ENCODE results near the gene LSAMP.
"Not testable (repeated sequence)": the region's sequence is repeated elsewhere in the genome, so short reads cannot be mapped to it uniquely, and the experiment has no call there.

The LSAMP gene

DNA sequence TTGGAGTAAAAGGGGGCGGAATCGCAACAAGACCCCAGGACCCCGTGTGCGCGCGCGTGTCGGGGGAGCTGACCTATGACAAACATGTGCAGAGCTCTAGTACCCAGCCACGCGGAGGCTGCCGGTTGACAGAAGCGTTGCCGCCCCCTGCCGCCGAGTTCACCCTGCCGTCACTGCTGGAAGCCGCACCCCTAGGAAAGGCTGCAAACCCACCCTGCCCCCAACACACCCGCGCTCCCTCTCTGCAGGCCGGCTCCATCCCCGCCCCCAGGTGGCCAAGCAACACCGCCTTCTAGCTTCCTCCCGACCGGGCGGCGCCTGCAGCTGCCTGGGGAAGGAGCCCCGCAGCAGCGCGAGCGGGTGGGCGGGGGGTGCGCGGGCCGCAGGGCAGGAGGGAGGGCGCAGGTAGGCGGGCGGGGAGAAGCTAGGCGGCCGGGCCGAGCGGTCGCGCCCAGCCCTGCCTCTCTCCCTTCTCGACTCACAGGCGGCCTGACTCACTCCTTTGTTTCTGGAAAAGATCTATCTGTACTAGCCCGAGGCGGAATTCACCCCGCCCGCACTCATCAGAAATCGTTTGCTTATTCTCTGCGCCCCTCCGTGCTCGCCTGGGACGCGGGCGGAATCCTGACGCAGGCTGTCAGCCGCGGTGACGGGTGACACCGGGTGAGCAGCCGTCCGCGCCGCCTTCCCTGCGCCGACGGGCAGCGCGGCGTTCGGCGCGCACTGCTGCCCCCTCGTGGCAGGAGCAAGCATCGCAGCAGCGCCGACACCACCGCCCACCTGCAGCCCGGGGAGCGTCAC, 661.1 kb downstream of the LSAMP start:
- peak; percentile 99 for DNase-seq

DNA sequence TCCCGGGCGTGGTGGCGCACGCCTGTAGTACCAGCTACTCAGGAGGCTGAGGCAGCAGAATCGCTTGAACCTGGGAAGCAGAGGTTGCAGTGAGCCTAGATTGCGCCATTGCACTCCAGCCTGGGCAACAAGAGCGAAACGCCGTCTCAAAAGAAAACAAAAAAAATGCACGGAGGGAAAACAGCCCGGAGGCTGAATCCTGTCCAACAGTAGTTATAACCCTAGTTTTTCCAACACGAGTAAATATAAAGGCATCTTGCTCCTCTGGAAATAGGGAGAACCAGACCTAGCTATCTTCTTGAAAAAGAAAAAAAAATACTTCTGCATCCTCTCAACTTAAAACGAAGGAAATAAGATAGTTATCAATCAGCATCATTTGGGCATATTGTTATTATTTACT, 661.9 kb downstream of the LSAMP start:
- DNase-seq: not testable (repeated sequence)

DNA sequence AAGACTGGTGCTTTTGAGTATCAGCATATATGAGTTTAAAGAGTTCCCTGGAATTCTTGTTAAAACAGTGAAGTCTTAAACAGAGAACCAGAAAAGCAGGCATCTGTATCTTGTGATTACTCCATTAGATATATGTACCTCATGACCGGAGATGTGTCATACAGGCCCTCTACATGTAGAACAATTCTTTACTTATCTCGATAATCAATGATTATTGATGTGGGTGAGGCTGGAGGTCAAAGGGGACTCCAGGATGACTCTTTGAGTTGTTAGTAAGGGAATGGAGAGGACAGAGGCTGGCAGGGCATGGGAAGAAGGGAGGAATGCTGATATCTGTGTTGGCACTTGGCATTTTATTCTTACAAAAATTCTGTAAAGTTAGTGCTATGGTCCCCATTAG, 666.3 kb downstream of the LSAMP start:
- no peak for DNase-seq

DNA sequence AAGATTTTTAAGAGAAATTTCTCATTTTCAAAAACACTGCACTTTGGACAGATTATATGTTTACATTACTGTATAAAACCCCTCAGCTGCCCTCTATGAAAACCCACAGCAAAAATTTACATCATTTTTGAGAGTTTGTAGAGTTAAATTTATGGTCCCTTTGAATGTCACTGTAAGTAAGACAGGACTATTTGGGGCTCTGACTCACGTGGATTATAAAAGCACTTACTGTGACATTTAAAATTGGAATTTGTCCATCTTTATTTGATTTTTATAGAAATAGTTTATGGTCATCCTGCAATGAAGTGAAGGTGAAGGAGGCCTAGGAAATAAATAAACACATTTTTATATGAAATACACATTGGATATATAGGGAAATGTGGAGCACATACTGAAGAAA, 672.3 kb downstream of the LSAMP start:
- no peak for DNase-seq

DNA sequence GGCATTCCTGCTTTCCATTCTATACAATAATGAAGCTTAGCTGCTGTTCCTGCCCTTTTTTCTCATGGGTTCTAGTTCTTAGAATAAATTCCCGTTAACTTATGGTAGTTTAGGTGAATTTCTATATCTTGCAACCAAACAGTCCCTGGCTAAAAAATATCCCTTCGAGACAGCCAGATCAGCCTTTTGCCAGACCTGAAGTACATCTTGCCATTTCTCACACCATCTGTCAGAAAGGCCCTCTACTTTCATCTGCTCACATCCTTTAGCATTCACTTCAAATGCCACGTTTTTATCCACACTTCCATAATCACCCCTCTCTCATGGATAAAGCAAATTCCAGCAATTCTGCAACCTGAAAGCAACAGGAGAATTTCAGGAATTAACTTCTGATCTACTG, 676.6 kb downstream of the LSAMP start:
- peak; percentile 34 for DNase-seq

DNA sequence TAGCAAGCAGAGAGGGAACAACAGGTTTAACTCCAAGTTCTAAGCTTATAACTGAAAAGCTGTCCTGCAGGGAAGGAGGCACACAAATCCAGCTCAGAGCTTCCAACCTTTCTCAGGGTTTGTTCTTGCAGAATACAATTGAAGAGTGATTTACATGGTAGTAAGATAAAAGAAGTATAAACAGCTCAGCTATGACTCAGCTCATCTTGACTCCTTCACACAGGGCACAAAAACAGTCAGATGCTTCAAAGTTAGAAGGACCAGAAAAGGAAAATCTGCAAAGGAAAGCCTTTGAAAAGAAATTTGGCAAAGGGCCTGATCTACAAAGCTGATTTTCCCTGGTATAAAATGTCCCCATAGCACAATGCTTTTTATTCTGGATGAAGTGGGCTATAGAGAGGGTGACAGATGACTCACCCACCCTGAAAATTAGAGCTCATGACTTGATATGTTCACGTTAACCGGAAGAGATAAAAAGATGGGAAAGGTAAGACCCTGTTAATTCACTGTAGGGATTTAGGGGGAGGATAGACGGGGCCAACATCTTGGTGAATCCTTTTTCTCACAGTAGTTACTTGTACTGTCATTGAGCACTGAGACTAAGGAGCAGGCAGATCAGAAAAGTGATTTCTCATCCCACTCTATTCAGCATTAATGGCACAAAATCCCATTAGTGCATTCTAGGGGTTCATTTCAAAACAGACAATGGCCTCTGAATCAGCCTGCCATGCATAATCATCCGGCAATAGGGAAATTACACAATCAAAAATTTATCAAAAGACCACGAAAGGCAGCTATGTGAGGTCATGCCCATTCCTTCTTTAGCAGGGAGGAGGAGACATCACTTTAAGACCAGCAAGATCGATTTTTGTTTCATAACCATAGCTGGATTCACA, 678.5 kb downstream of the LSAMP start:
- no peak for DNase-seq

DNA sequence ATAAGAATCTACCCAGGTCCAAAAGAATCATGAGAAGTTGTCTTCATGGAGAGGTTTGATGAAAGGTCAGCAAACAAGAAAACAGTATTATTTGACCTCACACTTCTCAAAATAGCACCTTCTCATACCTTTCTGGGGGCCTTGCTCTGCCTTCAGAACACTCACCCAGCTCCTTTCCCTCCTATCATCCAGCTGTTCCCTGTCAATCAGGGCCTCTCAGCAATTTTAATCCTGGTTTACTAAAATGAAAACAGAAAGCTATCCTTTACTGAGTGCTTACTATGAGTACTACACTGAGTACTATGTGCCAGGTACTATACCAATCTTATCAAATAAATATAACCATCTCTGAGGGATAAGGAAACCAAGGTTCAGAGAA, 683.4 kb downstream of the LSAMP start:
- no peak for DNase-seq

DNA sequence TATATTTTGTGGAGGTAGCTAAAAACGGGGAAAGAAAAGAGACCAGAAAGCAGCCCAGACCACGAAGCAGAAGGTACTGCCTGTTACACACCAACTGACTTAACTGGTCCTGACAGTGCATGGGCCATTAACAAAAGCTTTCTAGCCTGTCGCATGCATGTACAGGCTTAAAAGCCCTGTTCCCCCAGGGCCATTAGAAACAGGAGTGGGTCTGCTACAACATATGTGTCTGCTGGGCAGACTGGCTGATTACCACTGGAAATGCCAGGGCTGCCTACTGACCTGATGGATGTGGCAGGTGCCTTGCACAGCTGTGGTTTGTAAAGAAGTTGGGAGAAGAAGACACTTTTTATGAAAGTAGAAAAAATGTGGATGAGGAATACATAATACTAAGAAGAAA, 684.6 kb downstream of the LSAMP start:
- peak; percentile 80 for DNase-seq

DNA sequence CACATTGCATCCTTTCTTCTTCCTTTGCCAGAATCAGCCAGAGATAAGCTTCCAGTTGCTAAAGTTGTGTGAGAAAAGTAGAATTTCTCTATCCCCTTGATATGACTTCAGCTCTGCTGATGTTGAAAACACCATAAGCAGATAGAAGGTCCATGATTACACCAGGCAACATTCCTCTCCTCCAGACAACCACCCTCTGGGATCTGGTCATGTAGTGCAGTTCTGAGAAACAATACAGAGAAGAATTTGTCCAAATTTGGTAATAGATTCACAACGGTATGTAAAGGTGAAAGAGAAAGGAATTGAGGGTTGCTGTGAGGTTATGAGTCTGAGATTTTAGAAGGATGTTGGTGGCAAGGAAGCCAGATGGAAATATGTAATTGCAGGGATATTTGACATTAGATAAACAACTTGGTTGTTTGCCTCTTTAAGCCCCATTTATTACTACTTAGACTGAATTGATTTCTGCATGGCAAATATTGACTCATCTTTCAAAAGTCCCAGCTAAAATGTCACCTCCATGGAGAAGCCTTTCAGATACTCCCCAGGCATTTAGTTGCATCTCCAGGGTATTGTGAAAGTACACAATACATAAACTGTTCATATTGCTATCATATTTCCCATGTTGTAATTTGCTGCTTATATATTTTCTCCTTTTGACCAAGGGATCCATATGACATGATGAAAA, 687.1 kb downstream of the LSAMP start:
- DNase-seq: peak; percentile 38

DNA sequence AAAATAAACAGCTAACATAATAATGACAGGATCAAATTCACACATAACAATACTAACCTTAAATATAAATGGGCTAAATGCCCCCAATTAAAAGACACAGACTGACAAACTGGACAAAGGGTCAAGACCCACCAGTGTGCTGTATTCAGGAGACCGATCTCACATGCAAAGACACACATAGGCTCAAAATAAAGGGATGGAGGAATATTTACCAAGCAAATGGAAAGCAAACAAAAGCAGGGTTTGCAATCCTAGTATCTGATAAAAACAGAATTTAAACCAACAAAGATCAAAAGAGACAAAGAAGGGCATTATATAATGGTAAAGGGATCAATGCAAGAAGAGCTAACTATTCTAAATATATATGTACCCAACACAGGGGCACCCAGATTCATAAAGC, 692.3 kb downstream of the LSAMP start:
- DNase-seq: not testable (repeated sequence)

All from NCI-H2171 treated with DMSO at 0.1 percent for 48 hours (cell line).